NT2/D1 (cell line): ENCODE data around the gene AKAP13.

Experiments used
- SUZ12 ChIP-seq: IDR thresholded peaks from 2 replicates; pipeline ENCODE4 v1.6.1; 2011; ENCODE audit not compliant: insufficient read length, insufficient read depth; ENCODE audit errors: extremely low read depth
- YY1 ChIP-seq: IDR thresholded peaks from 2 replicates; pipeline ENCODE4 v1.6.1; 2011; ENCODE audit not compliant: insufficient read length, insufficient read depth
- ZNF274 ChIP-seq: IDR thresholded peaks from 2 replicates; pipeline ENCODE4 v1.6.1; 2011; ENCODE audit warnings: mild to moderate bottlenecking, low read depth, low read length

DNA sequence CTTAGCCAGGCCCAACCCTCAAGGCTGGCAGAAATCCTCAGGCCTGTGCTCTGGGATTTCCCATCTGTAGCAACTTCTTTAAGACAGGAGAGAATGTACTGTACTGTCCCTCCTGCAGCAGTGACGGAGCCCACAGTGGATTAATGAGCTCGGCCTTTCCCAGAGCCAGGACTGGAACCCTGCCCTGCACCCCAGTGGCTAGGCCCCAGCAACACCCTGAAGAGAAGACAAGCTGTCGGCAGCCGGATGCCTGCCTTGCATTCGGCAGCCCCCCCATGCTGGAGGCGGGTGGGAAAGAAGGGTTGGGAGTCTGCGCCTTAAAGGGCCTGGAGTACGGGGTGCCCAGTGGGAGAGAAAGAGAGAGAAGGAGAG, 382.3 kb downstream of the AKAP13 start:
- TF ChIP-seq YY1, result no peak
- no peak for TF ChIP-seq SUZ12
- TF ChIP-seq ZNF274, result no peak
